ENCODE results near the gene FABP6.
"Not testable (repeated sequence)": the region's sequence is repeated elsewhere in the genome, so short reads cannot be mapped to it uniquely, and the experiment has no call there.

FABP6 gene

DNA sequence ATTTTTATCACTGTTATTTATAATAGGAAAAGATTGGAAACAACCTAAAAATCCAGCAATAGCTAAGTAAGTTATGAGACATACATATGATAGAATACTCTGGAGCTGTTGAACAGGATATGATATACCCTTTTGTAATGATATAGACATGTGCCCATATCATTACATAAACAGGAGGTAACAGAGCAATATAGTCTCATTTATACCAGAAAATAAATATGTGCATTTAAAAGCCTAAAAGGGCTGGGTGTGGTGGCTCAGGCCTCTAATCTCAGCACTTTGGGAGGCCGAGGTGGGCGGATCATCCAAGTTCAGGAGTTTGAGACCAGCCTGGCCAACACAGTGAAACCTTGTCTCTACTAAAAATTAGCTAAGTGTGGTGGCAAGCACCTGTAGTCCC lies 2.3 kb upstream of the FABP6 start:
- no peak for DNase-seq

DNA sequence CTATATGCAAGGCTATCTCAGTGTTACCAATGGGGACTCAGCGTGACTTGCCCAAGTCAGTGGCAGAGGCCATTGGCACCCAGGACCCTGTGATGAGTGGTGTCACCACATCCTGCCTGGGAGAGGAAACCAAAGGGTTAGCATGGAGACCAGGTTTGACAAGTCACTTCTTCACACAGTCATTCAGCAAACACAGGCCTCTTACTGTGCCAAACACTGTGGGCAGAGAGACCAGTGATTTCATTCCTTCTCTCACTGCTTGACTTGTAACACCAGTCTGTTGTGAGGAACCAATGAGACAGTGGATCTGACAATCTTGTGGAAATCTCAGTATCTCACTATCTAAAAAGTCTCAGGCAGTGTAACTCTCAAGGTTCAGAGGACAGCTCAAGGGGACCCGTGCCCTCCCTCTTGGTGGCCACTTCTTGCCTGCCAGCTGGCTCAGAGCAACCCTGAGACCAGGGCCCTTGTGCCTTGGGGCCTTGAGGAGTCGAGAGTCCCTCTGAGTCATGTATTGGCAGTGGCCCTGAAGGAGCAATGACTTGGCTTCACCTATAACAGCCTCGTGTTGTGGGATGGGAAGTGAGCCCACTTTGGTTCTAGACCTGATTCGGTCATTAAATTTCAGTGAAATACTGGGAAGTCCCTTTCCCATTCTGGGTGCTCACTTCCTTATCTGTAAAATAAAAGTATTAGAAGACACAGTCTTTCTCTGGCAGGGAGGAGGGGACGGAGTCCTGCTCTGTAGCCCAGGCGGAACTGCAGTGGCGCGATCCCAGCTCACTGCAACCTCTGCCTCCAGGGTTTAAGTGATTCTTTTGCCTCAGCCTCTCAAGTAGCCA lies 1.6 kb downstream of the FABP6 start:
- no peak for DNase-seq

DNA sequence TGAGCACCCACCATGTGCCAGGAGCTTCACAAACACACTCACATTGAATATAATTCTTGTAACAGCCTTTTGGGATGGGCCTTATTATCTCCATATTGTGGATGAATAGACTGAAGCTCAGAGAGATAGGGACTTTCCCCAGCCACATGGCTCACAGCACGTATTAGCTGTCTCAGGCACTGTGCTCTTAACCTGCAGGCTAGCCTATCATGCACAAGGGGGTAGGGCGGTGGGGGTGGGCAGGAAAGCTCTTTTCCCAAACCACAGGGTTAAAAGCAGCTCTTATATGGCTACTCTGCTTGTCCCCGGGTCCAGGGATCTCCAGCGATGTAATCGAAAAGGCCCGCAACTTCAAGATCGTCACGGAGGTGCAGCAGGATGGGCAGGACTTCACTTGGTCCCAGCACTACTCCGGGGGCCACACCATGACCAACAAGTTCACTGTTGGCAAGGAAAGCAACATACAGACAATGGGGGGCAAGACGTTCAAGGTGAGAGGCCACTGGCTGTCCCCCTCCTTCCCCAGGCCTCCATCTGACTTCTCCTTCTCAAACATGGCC lies 2.6 kb downstream of the FABP6 start:
- no peak for DNase-seq

DNA sequence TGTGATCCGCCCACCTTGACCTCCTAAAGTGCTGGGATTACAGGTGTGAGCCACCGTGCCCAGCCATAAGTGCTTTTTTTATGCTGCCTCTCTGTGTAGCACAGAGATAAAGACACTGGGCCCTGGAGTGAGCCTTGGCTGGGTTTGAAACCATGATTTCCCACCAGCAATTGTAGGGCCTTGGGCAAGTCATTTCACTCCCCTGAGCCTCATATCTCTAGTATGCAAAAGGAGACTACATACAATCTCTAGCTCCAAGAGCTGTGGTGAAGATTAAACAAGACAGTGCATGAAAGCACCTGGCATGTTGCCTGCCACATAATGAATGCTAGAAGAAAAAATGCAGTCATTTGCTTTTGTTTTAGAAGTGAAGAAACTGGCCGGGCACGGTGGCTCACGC lies 3.9 kb downstream of the FABP6 start:
- DNase-seq = no peak

DNA sequence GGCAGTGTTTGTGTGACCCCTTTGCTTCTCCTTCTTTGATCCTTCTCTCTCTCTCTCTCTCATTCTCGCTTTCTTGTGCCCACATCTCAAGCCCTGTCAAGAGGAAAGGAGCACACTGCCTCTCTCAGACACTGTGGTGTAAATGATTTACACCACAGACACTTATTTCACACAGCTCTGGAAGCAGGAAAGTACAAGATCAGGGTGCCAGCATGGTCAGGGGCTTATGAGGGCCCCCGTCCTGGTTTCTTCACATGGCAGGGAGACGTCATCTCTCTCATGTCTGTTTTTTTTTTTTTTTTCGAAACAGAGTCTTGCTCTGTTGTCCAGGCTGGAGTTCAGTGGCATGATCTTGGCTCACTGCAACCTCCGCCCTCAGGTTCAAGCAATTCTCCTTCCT lies 6.4 kb downstream of the FABP6 start:
- no peak for DNase-seq

DNA sequence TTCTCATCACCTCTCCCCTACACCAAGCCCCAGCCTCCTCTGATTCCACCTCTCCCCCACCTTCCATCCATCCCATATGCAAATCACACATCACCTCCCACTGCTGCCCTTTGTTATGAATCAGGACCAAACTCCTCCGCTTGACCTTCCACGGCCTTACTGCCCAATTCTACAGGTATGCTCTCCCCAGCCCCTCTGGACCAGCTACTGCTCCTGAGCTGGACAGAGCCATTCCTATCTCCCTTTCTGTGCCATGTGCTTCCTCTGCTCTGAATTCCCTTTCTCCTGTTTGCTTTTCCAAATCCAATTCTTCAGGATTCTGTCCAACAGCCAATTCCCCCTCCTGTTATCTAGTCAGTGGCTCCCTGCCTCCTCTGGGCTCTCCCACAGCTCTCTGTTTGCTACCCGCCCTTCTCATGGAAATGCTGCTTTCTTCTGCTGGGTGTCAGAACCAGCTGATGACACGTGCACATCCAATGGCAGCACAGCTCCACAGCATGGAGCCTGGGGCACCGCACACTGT lies 8.3 kb downstream of the FABP6 start:
- no peak for DNase-seq

DNA sequence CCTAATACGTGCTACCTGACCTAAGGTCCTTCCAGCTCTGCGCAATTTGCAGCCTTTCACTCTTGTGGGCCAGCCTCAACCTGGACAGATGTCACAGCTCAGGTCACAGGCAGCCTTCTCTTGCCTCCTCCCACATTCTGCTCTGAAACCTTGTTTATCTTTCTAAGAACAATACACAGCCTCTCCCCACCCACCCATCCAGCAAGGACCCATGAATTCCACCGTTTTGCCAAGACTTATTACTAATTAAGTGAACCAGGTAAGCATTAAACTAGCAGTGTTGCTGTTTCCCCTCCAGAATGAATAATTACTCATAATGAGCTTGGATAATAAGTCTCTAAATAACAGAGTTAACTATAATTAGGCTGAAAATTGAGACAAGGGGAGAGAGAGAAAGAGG lies 11.0 kb downstream of the FABP6 start:
- DNase-seq = no peak

DNA sequence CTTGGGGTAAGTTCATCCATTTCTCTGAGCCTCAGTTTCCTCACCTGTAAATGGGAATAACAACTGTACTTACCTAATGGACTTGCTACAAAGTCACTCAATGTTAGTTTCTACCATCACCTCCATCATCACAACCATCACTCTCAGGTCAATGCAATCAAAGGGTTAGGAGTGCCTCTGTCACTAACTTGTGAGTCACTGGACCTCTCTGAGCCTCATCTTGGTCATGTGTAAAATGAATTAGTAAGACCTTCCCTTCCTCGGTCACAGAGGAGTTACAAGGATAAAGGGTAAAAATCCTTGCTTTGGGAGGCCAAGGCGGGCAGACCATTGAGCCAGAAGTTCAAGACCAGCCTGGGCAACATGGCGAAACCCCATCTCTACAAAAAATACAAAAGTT lies 12.8 kb downstream of the FABP6 start:
- no peak for DNase-seq

DNA sequence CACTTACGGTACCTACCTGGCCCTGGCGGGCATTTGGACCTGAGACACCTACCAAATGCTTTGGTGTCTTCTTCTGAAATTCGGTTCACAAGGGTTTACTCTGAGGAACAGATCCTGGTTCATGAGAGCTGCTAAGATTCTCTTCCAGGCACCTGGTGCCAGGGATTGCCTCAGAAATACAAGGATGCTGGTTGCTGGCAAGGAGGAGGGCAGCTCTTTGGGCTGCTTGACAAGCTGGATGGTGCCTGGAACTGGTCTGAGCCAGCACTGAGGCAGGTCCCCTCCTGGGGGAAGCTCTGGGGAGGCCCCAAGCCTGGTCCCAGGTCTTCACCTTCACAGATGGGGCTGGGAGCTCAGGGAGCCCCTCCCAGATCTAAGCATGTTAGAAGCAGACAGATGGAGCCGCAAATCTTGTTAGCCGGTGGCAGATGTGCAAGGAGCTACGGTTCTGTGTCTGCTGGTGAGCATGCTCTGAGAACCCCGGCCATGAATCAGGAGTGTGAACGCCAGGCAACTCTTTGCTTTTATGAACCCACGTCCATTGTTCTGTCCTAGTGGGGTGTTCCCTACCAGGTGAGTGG lies 16.3 kb downstream of the FABP6 start:
- DNase-seq = no peak

DNA sequence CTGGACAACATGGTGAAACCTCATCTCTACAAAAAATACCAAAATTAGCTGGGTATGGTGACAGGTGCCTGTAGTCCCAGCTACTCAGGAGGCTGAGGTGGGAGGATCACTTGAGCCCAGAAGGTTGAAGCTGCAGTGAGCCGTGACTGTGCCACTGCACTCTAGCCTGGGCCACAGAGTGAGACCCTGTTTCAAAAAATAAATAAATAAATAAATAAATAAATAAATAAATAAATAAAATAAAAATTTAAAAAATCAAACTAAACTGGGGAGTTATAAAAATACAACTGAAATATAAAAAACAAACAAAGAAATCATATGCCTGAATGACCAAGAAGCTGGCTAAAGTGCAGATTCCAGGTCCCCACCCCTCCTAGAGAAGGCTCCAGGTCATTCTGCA lies 20.3 kb downstream of the FABP6 start:
- DNase-seq = not testable (repeated sequence)

DNA sequence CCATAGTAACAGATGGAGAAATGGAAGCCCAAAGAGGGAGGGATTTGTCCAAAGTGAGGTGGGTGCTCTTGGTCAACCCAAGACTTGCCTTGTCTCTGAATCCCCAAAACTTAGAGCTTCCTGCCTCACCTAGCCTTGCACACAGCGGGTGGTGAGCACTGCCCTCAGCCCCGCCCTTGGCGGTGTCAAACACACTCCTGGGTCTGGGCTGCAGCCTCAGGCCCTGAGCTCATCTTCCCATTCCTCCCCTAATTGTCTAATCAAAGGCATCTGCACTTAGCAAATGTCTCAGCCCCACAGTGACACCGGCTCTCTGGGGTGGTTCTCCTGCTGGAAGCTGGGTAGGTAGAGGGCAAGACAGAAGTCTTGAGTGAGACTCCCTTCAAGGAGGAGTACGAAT lies 20.9 kb downstream of the FABP6 start:
- DNase-seq = no peak

DNA sequence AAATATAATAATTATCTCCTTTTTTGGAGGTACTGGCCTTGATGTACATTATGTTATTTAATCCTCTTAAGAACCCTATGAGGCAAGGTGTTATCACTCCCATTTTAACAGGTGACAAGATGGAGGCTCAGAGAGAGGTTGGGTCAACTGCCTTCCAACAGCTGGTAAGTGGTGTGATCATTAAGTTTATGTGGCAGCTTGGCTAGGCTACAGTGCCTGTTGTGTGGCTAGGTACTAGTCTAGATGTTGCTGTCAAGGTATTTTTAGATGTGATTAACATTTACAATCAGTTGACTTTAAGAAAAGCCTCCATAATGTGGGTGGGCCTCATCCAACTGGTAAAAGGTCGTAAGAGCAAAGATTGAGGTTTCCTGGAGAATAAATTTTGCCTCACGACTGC lies 21.5 kb downstream of the FABP6 start:
- no peak for DNase-seq

DNA sequence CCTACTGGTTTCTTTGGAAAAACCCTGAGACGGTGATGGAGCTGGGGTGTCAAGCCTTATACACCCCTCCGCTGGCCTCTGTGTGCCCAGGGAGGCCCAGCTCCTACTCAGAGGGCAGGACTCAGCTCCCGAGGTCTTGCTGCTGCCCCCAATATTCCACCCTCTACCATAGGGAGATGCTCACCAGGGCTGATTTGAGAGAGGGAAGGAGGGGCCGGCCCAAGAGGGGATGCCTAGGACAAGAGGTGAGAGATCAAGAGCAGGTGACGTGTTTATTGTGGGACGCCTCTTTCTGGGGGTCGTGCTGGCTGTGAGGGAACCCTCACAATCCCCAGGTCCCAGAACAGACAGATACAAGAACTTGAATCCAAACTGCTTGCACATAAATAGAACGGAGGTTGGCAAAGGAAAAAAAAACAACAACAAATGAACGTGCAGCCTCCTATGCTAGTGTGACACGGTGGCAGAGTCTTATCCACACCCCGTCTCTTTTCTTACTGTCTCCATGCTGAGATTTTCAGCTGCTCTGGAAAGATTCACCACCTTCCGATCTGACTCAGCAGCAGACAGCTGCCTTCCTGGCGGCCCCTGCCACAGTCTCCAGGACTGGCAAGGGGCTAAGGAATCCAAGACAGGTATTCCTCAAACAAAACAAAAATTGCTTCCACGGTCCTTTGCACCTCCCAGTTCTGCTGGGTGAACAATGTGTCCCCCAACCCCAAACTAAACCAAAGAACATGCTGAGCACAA lies 22.3 kb downstream of the FABP6 start:
- no peak for DNase-seq

DNA sequence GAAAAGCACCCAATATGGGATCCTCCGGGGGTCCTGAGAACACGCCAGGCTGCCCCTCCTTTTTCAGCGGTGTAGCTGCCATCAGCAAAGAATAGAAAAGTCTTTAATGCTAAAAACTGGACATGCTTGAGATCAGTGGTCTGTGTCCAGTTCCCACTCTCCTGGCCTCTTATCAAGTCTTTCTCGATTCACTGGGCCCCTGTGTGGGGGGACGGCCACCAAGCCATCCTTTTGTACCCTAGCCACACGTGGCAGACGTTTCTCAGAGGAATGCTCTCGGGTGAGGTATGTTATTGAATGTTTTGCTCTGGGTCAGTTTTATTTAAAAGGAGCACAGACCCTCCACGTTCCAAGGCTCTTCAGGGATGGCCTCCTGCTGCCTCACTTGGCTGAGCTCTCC lies 23.6 kb downstream of the FABP6 start:
- DNase-seq = no peak

DNA sequence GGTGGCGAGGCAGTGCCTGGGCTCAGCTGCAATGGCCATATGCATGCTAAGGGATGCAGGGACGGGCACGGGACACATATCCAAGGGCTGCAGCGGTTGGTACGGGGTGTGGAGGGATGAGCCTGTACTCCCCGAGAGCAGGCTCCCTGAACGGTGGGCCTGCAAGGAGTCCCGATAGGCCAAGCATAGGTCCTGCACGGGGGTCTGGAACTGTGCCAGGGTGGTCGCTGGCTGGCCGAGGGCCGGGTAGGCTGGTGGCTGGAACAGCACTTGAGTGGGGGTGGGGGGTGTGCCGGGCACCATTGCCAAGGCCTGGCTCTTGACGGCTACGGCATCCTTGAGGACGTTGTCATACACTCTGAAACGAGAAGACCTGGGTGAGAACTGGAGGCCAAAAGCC lies 24.1 kb downstream of the FABP6 start:
- DNase-seq = no peak

DNA sequence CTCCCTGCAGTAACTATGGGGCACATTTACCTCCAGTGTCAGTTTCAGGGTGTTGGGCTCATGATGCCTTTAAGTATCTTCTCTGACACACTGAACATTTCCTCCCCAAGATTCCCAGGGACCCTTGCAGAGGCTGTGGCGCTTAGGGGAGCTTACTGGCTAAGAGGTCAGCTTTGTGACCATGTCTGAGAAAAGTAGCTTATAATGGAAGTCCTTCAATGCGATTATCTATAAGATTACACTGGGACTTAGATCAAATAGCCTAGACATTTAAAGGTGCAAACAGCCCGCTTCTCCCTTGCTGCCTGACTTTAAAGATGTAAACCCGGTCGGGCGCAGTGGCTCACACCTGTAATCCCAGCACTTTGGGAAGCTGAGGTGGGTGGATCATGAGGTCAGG lies 25.4 kb downstream of the FABP6 start:
- no peak for DNase-seq

DNA sequence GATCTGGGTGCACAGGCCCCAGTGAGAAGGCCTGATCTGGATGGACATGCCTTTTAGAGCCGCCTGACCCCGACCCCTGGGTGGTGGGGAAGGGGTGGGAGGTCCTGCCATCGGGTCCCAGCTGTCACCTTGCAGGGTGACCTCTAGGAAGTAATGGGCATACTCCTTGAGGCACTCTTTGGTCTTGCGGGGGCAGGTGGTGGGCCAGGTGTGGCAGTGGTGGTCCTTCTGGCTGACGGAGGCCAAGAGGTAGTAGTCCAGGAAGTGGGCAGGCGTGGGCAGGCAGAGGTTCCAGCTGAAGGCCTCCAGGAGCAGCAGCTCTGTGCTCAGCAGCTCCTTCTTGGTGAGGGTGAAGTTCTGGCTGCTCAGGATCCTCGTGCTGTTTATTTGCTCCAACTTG lies 30.0 kb downstream of the FABP6 start:
- DNase-seq = no peak

DNA sequence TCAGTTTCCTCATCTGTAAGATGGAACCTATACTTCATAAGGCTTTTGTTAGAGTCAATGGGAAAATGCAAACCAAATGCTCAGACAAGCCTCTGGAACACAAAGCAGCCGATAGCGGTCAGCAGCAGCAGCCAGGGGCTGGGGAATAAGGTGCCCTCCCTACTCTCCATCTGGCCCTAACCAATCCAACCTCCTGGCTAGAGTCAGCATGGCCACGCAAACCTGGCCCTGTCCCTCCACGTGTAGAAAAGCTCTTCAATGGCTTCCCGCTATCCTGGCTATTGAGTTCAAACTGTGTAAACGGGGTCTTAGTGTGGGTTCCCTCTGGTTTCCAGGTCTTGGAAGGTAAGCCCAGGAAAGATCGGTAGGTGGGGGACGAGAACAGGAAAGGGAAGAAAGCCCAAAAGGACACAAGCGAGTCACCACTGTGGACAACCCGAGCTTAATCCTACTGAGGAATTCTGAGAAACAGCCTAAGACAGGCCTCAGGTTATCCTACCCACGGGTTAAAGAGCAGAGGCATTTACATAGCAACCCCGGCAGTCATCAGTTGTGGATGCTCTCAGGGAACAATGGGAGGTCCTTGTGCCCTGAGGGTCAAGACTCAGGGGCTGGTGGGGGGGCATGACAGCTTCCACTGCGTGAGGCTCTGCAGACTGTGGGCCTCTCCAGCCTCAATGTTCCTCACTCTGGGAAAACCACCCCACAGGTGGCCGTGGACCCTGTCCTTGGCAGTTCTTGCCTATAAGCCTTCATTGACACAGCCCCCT lies 30.9 kb downstream of the FABP6 start:
- no peak for DNase-seq

DNA sequence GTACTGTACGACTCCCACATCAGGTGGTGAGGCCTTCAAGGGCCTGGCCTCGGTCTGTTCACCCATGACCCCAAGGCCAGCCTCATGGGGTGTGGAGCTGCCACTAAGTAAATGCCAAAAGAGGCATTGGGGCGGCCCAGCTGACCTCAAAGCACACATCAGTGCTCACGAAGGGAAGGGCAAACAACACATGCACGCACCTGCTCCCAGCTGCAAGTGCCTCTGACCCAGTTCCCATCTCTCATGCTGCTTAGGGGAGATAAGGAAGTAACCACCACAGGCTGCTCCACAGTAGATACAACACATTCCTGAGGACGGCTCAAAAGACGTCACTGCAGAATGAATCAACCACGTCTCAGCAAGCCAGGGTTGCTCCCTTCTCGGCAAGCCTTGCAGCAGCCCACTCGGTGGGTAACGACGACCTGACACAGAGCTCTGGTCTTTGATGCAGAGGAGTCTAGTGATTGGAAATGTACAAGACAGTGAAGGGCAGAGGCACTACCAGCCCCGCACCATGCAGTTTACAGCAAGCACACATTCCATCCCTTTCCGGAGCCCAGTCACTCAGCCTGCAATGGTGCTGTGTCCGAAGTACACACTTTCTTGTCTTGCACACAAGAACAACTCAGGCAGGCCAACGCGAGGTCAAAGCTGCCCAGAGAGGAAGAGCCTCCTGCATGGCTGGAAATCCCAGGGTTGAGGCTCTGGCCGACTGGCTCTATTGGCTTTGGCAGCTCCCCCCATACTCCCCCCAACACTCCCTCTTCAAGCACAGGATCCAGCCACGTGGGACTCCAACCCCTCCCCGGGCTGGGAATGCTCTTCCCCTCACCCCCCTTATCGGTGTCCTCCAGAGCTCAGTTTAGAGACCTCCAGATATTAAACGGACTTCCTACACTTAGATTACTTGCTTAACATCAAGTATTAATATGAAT lies 31.8 kb downstream of the FABP6 start:
- DNase-seq = no peak

DNA sequence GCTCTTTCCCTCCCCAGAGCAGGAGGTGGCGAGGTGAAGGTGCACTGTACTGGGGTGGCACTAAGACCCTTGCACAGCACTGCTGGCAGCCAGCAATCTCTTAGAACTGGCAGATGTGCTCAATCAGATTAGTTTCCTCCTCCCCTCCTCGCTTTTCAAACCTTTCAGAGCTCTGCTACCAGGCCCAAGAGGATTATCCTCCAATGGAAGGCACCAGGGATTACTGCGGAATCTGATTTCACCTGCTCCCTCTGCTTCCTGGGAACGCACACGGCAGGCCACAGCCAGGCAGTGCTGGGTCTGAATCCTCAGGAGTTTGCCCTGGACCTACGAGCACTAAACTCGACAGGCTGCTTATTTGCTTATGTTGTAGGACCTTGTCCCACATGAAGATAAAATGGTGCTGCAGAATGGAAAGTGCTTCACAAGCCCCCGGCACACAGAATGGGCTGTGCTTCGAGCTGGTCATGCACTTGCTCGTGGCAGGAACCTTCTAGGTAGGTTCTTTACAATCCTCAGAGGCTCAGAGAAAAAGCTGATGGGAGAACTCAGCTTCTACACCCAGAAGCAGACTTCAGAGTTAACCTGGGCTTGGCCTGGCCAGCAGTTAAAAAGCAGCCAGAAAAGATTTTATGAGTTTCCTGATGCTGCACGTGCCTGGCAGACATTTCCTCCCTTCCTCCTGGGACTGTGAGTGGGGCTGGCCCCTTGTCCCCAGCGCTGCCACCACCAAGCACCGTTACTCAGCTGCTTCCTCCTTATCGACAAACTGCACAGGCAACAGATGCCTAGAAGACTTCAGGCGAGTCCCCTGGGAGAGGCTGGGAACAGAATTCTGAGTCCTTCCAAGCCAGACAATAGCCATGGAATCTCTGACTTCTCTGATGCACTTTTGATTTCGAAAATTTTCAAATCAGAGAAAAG lies 33.1 kb downstream of the FABP6 start:
- no peak for DNase-seq

Data from activated gamma-delta T cell (primary cell).